Measurements from ENCODE around the gene PPP1R1C.

Gene PPP1R1C

GRCh38 chr2:181985632-181986205 lies at the start of gene PPP1R1C:
Gene PPP1R1C, plus strand, starts transcription at chr2:181985853. Its CDS starts 258 bp downstream, at chr2:181986111.
- Histone ChIP-seq H4K20me1 (no peaks in the 10 kb centered on the region), H3K9me3 (replicated peaks in 1 of 11) (no peaks in the 10 kb centered on the region), H3K4me2 (no peak within 1 kb of the TSS), H3K36me3 (no peaks in the 10 kb centered on the region), H3K4me3 (no peak within 1 kb of the TSS), H3K9ac (no peak within 1 kb of the TSS), H3K27ac (no peak within 1 kb of the TSS), H3K4me1 (no peaks in the 10 kb centered on the region; a peak in 1 of 20 replicates), H3K27me3 (no peaks in the 10 kb centered on the region)
- no peak for TF ChIP-seq Cebpa-rat (IDR thresholded peaks at IDR 0.05)

GRCh38 chr2:181937473-181937872 lies 48.2 kb upstream of the PPP1R1C start:
- H3K27me3 ChIP-seq: no peaks in the 10 kb centered on the region
- 0 out of 22 replicates have a peak, but pooled peaks cover 0 to under 1% (median 0%) of the 10 kb centered on the region in 11 experiments for H3K36me3 ChIP-seq
- H3K9me3 ChIP-seq (replicated peaks in 1 of 11): no peaks in the 10 kb centered on the region
- no peak overlapping the region for H3K4me3 ChIP-seq
- peaks cover 0 to 13% (median 0%) of the 10 kb centered on the region in 10 experiments; a peak in 6 of 20 replicates for H3K4me1 ChIP-seq
- peak overlapping the region in 3 of 11 experiments; percentile 40 to 48 (median 46); a peak in 3 of 22 replicates for H3K4me2 ChIP-seq
- 0 out of 22 replicates have a peak overlapping the region, but pooled peaks of 1 of the 11 experiments have one; percentile 25 for H3K9ac ChIP-seq
- no peak for TF ChIP-seq Cebpa-rat (IDR thresholded peaks at IDR 0.05)
- H4K20me1 ChIP-seq: no peaks in the 10 kb centered on the region
- H3K27ac ChIP-seq: peak overlapping the region in 2 of 11 experiments; percentile 41 to 56; a peak in 3 of 22 replicates

- no peaks in the 10 kb centered on the region for H4K20me1 ChIP-seq
- no peak for TF ChIP-seq Cebpa-rat (IDR thresholded peaks at IDR 0.05)
- H3K27ac ChIP-seq: no peak overlapping the region
- no peaks in the 10 kb centered on the region for H3K27me3 ChIP-seq
- H3K4me3 ChIP-seq: no peak overlapping the region
- H3K4me1 ChIP-seq: peaks cover 0 to 6% (median 0%) of the 10 kb centered on the region in 10 experiments; a peak in 2 of 20 replicates
- H3K9me3 ChIP-seq (replicated peaks in 1 of 11): no peaks in the 10 kb centered on the region
- no peak overlapping the region for H3K9ac ChIP-seq
- no peak overlapping the region for H3K4me2 ChIP-seq
- H3K36me3 ChIP-seq: no peaks in the 10 kb centered on the region
Measured at GRCh38 chr2:181943411-181944124, 42.1 kb upstream of the PPP1R1C start.

GRCh38 chr2:181944164-181944913 lies 41.3 kb upstream of the PPP1R1C start:
- Histone ChIP-seq H3K9me3 (replicated peaks in 1 of 11) (no peaks in the 10 kb centered on the region), H3K36me3 (no peaks in the 10 kb centered on the region), H3K27ac (no peak overlapping the region), H4K20me1 (no peaks in the 10 kb centered on the region), H3K4me3 (no peak overlapping the region), H3K9ac (no peak overlapping the region), H3K4me1 (peaks cover 0 to 6% (median 0%) of the 10 kb centered on the region in 10 experiments; a peak in 2 of 20 replicates), H3K4me2 (no peak overlapping the region), H3K27me3 (no peaks in the 10 kb centered on the region)
- TF ChIP-seq Cebpa-rat (IDR thresholded peaks at IDR 0.05): no peak

- no peak overlapping the region for H3K9ac ChIP-seq
- H3K27me3 ChIP-seq: no peaks in the 10 kb centered on the region
- no peaks in the 10 kb centered on the region for H3K36me3 ChIP-seq
- peaks cover 0 to 6% (median 0%) of the 10 kb centered on the region in 10 experiments; a peak in 2 of 20 replicates for H3K4me1 ChIP-seq
- TF ChIP-seq Cebpa-rat (IDR thresholded peaks at IDR 0.05): no peak
- H3K27ac ChIP-seq: no peak overlapping the region
- no peaks in the 10 kb centered on the region for H4K20me1 ChIP-seq
- H3K4me2 ChIP-seq: no peak overlapping the region
- no peak overlapping the region for H3K4me3 ChIP-seq
- H3K9me3 ChIP-seq (replicated peaks in 1 of 11): no peaks in the 10 kb centered on the region
Measured at GRCh38 chr2:181944914-181945291, 40.8 kb upstream of the PPP1R1C start.

GRCh38 chr2:181946444-181947127 lies 39.1 kb upstream of the PPP1R1C start:
- H3K4me2 ChIP-seq: no peak overlapping the region
- H3K27me3 ChIP-seq: no peaks in the 10 kb centered on the region
- peaks cover 0 to 6% (median 0%) of the 10 kb centered on the region in 10 experiments; a peak in 2 of 20 replicates for H3K4me1 ChIP-seq
- H3K27ac ChIP-seq: no peak overlapping the region
- no peaks in the 10 kb centered on the region for H3K9me3 ChIP-seq (replicated peaks in 1 of 11)
- no peaks in the 10 kb centered on the region for H3K36me3 ChIP-seq
- H3K9ac ChIP-seq: no peak overlapping the region
- no peak overlapping the region for H3K4me3 ChIP-seq
- H4K20me1 ChIP-seq: no peaks in the 10 kb centered on the region
- no peak for TF ChIP-seq Cebpa-rat (IDR thresholded peaks at IDR 0.05)

- Histone ChIP-seq H3K27ac (no peak overlapping the region), H3K27me3 (no peaks in the 10 kb centered on the region), H3K4me3 (no peak overlapping the region), H4K20me1 (no peaks in the 10 kb centered on the region), H3K4me2 (no peak overlapping the region), H3K4me1 (peaks cover 0 to 6% (median 0%) of the 10 kb centered on the region in 10 experiments; a peak in 2 of 20 replicates), H3K9ac (no peak overlapping the region), H3K36me3 (no peaks in the 10 kb centered on the region), H3K9me3 (replicated peaks in 1 of 11) (no peaks in the 10 kb centered on the region)
- no peak for TF ChIP-seq Cebpa-rat (IDR thresholded peaks at IDR 0.05)
Measured at GRCh38 chr2:181947273-181947672, 38.4 kb upstream of the PPP1R1C start.

- Histone ChIP-seq H4K20me1 (no peaks in the 10 kb centered on the region), H3K9ac (no peak overlapping the region), H3K27me3 (no peaks in the 10 kb centered on the region), H3K4me3 (no peak overlapping the region), H3K27ac (no peak overlapping the region), H3K4me1 (peaks cover 0 to 6% (median 0%) of the 10 kb centered on the region in 10 experiments; a peak in 2 of 20 replicates), H3K36me3 (no peaks in the 10 kb centered on the region), H3K9me3 (replicated peaks in 1 of 11) (no peaks in the 10 kb centered on the region), H3K4me2 (no peak overlapping the region)
- no peak for TF ChIP-seq Cebpa-rat (IDR thresholded peaks at IDR 0.05)
Measured at GRCh38 chr2:181948227-181948626, 37.4 kb upstream of the PPP1R1C start.

- no peak overlapping the region for H3K4me3 ChIP-seq
Measured at GRCh38 chr2:181949047-181949446, 36.6 kb upstream of the PPP1R1C start.

More at GRCh38 chr2:181949047-181949446, 36.6 kb upstream of the PPP1R1C start:
- Histone ChIP-seq H3K4me1 (peaks cover 0 to 5% (median 0%) of the 10 kb centered on the region in 10 experiments; a peak in 2 of 20 replicates), H3K9ac (no peak overlapping the region), H3K36me3 (no peaks in the 10 kb centered on the region), H3K4me2 (no peak overlapping the region), H4K20me1 (no peaks in the 10 kb centered on the region), H3K9me3 (replicated peaks in 1 of 11) (no peaks in the 10 kb centered on the region), H3K27ac (no peak overlapping the region), H3K27me3 (no peaks in the 10 kb centered on the region)
- TF ChIP-seq Cebpa-rat (IDR thresholded peaks at IDR 0.05): no peak

Measured in BLaER1 treated with 17β-estradiol and CSF1 and Interleukin-3, amounts not matched to agents 10 nM and 100 nM (cell line).